Measurements from ENCODE around the gene CRMP1.

Gene CRMP1

DNA sequence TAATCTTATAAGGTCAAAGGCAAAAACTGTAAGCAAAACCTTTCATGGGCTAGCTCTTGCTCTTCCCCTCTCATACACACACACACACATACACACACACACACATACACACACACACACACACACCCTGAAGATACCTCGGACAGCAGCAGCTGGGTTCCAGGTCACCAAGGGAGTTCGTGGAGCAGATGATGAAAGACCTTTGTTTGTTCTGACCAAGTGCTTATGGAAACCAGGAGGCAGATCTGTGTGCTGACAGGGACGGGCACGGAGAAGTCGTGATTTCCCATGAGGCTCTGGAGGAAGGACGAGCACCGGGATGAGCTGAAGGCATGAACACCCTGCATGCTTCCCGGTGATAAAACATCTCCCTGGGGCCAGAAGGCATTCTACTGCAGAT, 35.4 kb upstream of the CRMP1 start:
- no CpG with 5 or more reads among the region's 8 CpGs for WGBS (ENCODE audit: insufficient coverage, insufficient read length)
- Histone ChIP-seq H3K27me3 (ENCODE audit: control insufficient read depth, insufficient read depth, low read length) (no peaks in the 10 kb centered on the region), H3K4me3 (ENCODE audit: low read length) (no peak overlapping the region), H3K27ac (ENCODE audit: low read length) (no peak overlapping the region), H3K36me3 (ENCODE audit: control insufficient read depth, insufficient read depth, low read length) (no peaks in the 10 kb centered on the region), H3K4me1 (ENCODE audit: control insufficient read depth, insufficient read depth, low read length) (peaks cover 2% of the 10 kb centered on the region; the same call in 1 of the 2 replicates), H3K9me3 (ENCODE audit: control insufficient read depth, insufficient read depth, low read length) (no peaks in the 10 kb centered on the region)
- no peak for DNase-seq (ENCODE audit: low read depth, low spot score)

DNA sequence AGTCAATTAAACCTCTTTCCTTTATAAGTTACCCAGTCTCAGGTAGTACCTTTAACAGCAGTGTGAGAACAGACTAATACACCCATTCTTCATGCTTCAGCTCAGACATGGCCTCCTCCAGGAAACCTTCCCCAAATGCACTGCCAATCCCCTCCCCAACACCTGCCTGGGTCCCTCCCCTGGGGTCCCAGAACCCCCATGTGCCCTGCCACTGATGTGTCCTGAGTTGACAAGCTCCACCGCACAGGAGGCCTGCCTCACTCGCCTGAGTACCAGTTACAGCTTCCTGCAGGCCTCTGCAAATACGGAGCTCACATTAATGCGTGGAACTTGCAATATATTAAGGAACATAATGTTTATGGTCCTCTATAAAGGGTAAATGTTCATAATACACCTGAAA, 34.9 kb upstream of the CRMP1 start:
- no peaks in the 10 kb centered on the region for H3K27me3 ChIP-seq (ENCODE audit: control insufficient read depth, insufficient read depth, low read length)

GRCh38 chr4:5927116-5927515, 34.2 kb upstream of the CRMP1 start:
- no peak overlapping the region for H3K27ac ChIP-seq (ENCODE audit: low read length)
- no CpG with 5 or more reads among the region's 3 CpGs for WGBS (ENCODE audit: insufficient coverage, insufficient read length)
- no peak for DNase-seq (ENCODE audit: low read depth, low spot score)
- no peak overlapping the region for H3K4me3 ChIP-seq (ENCODE audit: low read length)
- no peaks in the 10 kb centered on the region for H3K27me3 ChIP-seq (ENCODE audit: control insufficient read depth, insufficient read depth, low read length)
- no peaks in the 10 kb centered on the region for H3K9me3 ChIP-seq (ENCODE audit: control insufficient read depth, insufficient read depth, low read length)
- H3K36me3 ChIP-seq (ENCODE audit: control insufficient read depth, insufficient read depth, low read length), result no peaks in the 10 kb centered on the region
- H3K4me1 ChIP-seq (ENCODE audit: control insufficient read depth, insufficient read depth, low read length), result peaks cover 2% of the 10 kb centered on the region; the same call in 1 of the 2 replicates

More for the DNA sequence above, 34.9 kb upstream of the CRMP1 start:
- H3K36me3 ChIP-seq (ENCODE audit: control insufficient read depth, insufficient read depth, low read length), result no peaks in the 10 kb centered on the region
- no peak overlapping the region for H3K27ac ChIP-seq (ENCODE audit: low read length)
- WGBS (ENCODE audit: insufficient coverage, insufficient read length), result no CpG with 5 or more reads among the region's 4 CpGs
- peaks cover 2% of the 10 kb centered on the region; the same call in 1 of the 2 replicates for H3K4me1 ChIP-seq (ENCODE audit: control insufficient read depth, insufficient read depth, low read length)
- no peaks in the 10 kb centered on the region for H3K9me3 ChIP-seq (ENCODE audit: control insufficient read depth, insufficient read depth, low read length)
- DNase-seq (ENCODE audit: low read depth, low spot score), result no peak
- no peak overlapping the region for H3K4me3 ChIP-seq (ENCODE audit: low read length)

DNA sequence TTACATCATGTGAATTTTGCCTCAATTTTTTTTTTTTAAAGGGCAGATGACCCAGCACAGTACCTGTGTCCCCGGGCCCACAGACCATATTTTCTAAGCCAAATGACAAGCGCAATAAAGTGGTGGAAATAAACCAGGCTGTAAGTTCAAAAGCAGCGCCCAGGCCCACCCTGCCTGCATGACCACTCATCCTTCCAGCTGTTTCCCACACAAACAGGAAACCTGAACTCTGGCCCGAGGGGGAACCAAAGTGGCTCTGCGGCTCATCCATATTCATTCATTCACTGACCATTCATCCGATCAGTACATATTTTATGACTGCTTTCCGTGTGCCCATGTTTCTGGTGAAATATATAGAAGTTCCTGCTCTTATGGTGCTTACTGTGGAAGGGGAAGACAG, 33.7 kb upstream of the CRMP1 start:
- H3K9me3 ChIP-seq (ENCODE audit: control insufficient read depth, insufficient read depth, low read length), result no peaks in the 10 kb centered on the region
- H3K4me1 ChIP-seq (ENCODE audit: control insufficient read depth, insufficient read depth, low read length), result peaks cover 2% of the 10 kb centered on the region; the same call in 1 of the 2 replicates
- H3K27me3 ChIP-seq (ENCODE audit: control insufficient read depth, insufficient read depth, low read length), result no peaks in the 10 kb centered on the region
- DNase-seq (ENCODE audit: low read depth, low spot score), result no peak
- H3K36me3 ChIP-seq (ENCODE audit: control insufficient read depth, insufficient read depth, low read length), result no peaks in the 10 kb centered on the region
- H3K4me3 ChIP-seq (ENCODE audit: low read length), result no peak overlapping the region
- WGBS (ENCODE audit: insufficient coverage, insufficient read length), result no CpG with 5 or more reads among the region's 7 CpGs
- H3K27ac ChIP-seq (ENCODE audit: low read length), result no peak overlapping the region

- no peak overlapping the region for H3K4me3 ChIP-seq (ENCODE audit: low read length)
- no peaks in the 10 kb centered on the region for H3K27me3 ChIP-seq (ENCODE audit: control insufficient read depth, insufficient read depth, low read length)
- WGBS (ENCODE audit: insufficient coverage, insufficient read length), result no CpG with 5 or more reads among the region's 16 CpGs
- peaks cover 2% of the 10 kb centered on the region; the same call in 1 of the 2 replicates for H3K4me1 ChIP-seq (ENCODE audit: control insufficient read depth, insufficient read depth, low read length)
- H3K27ac ChIP-seq (ENCODE audit: low read length), result no peak overlapping the region
- no peak for DNase-seq (ENCODE audit: low read depth, low spot score)
- H3K9me3 ChIP-seq (ENCODE audit: control insufficient read depth, insufficient read depth, low read length), result no peaks in the 10 kb centered on the region
- no peaks in the 10 kb centered on the region for H3K36me3 ChIP-seq (ENCODE audit: control insufficient read depth, insufficient read depth, low read length)
Observed at GRCh38 chr4:5925419-5926200, 32.7 kb upstream of the CRMP1 start.

- Histone ChIP-seq H3K36me3 (ENCODE audit: control insufficient read depth, insufficient read depth, low read length) (no peaks in the 10 kb centered on the region), H3K27me3 (ENCODE audit: control insufficient read depth, insufficient read depth, low read length) (no peaks in the 10 kb centered on the region), H3K27ac (ENCODE audit: low read length) (no peak overlapping the region), H3K9me3 (ENCODE audit: control insufficient read depth, insufficient read depth, low read length) (no peaks in the 10 kb centered on the region), H3K4me1 (ENCODE audit: control insufficient read depth, insufficient read depth, low read length) (peaks cover 2% of the 10 kb centered on the region; the same call in 1 of the 2 replicates), H3K4me3 (ENCODE audit: low read length) (no peak overlapping the region)
- WGBS (ENCODE audit: insufficient coverage, insufficient read length), result no CpG with 5 or more reads among the region's 12 CpGs
- DNase-seq (ENCODE audit: low read depth, low spot score), result no peak
Observed at GRCh38 chr4:5924461-5925125, 31.7 kb upstream of the CRMP1 start.

- no peak overlapping the region for H3K27ac ChIP-seq (ENCODE audit: low read length)
- no peak for DNase-seq (ENCODE audit: low read depth, low spot score)
- H3K27me3 ChIP-seq (ENCODE audit: control insufficient read depth, insufficient read depth, low read length), result no peaks in the 10 kb centered on the region
- no peaks in the 10 kb centered on the region for H3K36me3 ChIP-seq (ENCODE audit: control insufficient read depth, insufficient read depth, low read length)
- no CpG with 5 or more reads among the region's 6 CpGs for WGBS (ENCODE audit: insufficient coverage, insufficient read length)
- H3K9me3 ChIP-seq (ENCODE audit: control insufficient read depth, insufficient read depth, low read length), result no peaks in the 10 kb centered on the region
- peaks cover 2% of the 10 kb centered on the region; the same call in 1 of the 2 replicates for H3K4me1 ChIP-seq (ENCODE audit: control insufficient read depth, insufficient read depth, low read length)
- no peak overlapping the region for H3K4me3 ChIP-seq (ENCODE audit: low read length)
Observed at GRCh38 chr4:5923376-5923775, 30.5 kb upstream of the CRMP1 start.

GRCh38 chr4:5922556-5922955, 29.7 kb upstream of the CRMP1 start:
- Histone ChIP-seq H3K36me3 (ENCODE audit: control insufficient read depth, insufficient read depth, low read length) (no peaks in the 10 kb centered on the region), H3K9me3 (ENCODE audit: control insufficient read depth, insufficient read depth, low read length) (no peaks in the 10 kb centered on the region), H3K4me3 (ENCODE audit: low read length) (no peak overlapping the region), H3K4me1 (ENCODE audit: control insufficient read depth, insufficient read depth, low read length) (peaks cover 2% of the 10 kb centered on the region; the same call in 1 of the 2 replicates), H3K27me3 (ENCODE audit: control insufficient read depth, insufficient read depth, low read length) (no peaks in the 10 kb centered on the region), H3K27ac (ENCODE audit: low read length) (no peak overlapping the region)
- DNase-seq (ENCODE audit: low read depth, low spot score), result no peak
- WGBS (ENCODE audit: insufficient coverage, insufficient read length), result no CpG with 5 or more reads among the region's 3 CpGs

DNA sequence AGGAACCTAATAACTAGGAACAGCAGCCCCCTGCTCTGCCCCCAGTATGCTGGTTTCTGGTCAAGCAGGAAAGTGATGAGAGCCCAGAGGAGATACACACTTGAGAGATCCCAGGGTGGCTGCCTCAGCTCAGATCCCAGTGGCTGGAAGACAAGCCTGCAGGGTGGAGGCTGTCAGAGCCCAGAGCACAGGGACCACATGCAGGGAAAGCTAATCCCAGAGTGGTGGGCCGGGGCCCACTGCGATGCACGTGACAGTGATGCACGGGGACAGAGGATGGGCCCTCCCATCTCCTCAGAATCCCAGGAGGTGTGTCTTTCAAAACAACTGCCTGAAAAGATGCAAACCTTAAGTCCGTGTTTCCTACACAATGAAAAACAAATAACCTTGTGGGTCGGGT, 29.1 kb upstream of the CRMP1 start:
- WGBS (ENCODE audit: insufficient coverage, insufficient read length), result no CpG with 5 or more reads among the region's 6 CpGs
- H3K4me3 ChIP-seq (ENCODE audit: low read length), result no peak overlapping the region
- H3K27ac ChIP-seq (ENCODE audit: low read length), result no peak overlapping the region
- no peaks in the 10 kb centered on the region for H3K9me3 ChIP-seq (ENCODE audit: control insufficient read depth, insufficient read depth, low read length)
- DNase-seq (ENCODE audit: low read depth, low spot score), result no peak
- H3K27me3 ChIP-seq (ENCODE audit: control insufficient read depth, insufficient read depth, low read length), result no peaks in the 10 kb centered on the region
- H3K36me3 ChIP-seq (ENCODE audit: control insufficient read depth, insufficient read depth, low read length), result no peaks in the 10 kb centered on the region
- H3K4me1 ChIP-seq (ENCODE audit: control insufficient read depth, insufficient read depth, low read length), result peaks cover 2% of the 10 kb centered on the region; the same call in 1 of the 2 replicates

GRCh38 chr4:5921101-5921980, 28.5 kb upstream of the CRMP1 start:
- Histone ChIP-seq H3K27me3 (ENCODE audit: control insufficient read depth, insufficient read depth, low read length) (no peaks in the 10 kb centered on the region), H3K9me3 (ENCODE audit: control insufficient read depth, insufficient read depth, low read length) (no peaks in the 10 kb centered on the region), H3K4me1 (ENCODE audit: control insufficient read depth, insufficient read depth, low read length) (peaks cover 2% of the 10 kb centered on the region; the same call in 1 of the 2 replicates), H3K27ac (ENCODE audit: low read length) (no peak overlapping the region), H3K36me3 (ENCODE audit: control insufficient read depth, insufficient read depth, low read length) (no peaks in the 10 kb centered on the region), H3K4me3 (ENCODE audit: low read length) (no peak overlapping the region)
- no CpG with 5 or more reads among the region's 16 CpGs for WGBS (ENCODE audit: insufficient coverage, insufficient read length)
- no peak for DNase-seq (ENCODE audit: low read depth, low spot score)

Data from iPS DF 6.9 (cell line).